GM18867 (cell line): ENCODE measurements around the gene PCDH18.

Experiments
- ATAC-seq: cut with Tn5 transposase; IDR thresholded peaks from one replicate; pipeline ENCODE4 v1.9.1; 2021; ENCODE audit warnings: mild to moderate bottlenecking, moderate library complexity; ENCODE audit not compliant: unreplicated experiment

PCDH18 gene

DNA sequence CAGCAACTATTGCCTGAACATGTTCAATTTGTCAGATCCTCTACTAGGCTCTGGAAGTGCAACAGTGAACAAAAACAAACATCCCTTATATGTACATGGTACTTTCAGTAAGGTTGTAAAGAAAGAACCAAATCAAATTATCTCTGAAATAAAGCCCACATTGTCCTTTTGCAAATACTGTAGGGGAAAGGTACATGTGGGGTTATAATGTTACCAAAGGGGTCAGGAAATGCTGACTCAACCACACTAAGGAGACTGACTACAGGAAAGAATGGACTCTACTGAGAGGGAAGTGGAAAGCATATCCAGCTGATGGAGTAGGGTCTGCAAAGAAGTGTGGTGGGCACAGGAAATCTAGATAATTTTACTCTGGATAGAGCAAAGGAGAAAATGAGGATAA is 61.5 kb downstream of the PCDH18 start:
- no peak for ATAC-seq
